SK-N-SH (cell line): ENCODE measurements around the gene CHST13. TPM values are rescaled to one million over a fixed set of nuclear protein-coding genes. Genes with fewer than 3 reads are reported as not detected.

Source experiments
- CTCF ChIA-PET: fragments of 300-600, 350-600 bp; formaldehyde crosslinking; extraction: SDS; loops from one replicate; lab custom pipeline; 2021; lab: Yijun Ruan, JAX
- POLR2A ChIA-PET: fragments of 350-600 bp; sonication (Branson Sonifier 250); formaldehyde crosslinking; extraction: SDS; loops from one replicate; lab custom pipeline; 2020; ENCODE audit warnings: antibody characterized with exemption, inconsistent platforms; lab: Yijun Ruan, JAX
- DNase-seq: peaks from one replicate; pipeline ENCODE4 v3.0.0; 2012
- H2AFZ ChIP-seq: fragments of 200-600 bp; sonication (generic); 2 replicates; pipeline ENCODE4 v1.8.1; 2016; ENCODE audit warnings: antibody characterized with exemption, mild to moderate bottlenecking, low read depth
- H3F3A ChIP-seq: fragments of 200-600 bp; sonication (generic); replicated peaks from 2 replicates; pipeline ENCODE3; 2016; ENCODE audit warnings: antibody characterized with exemption, mild to moderate bottlenecking; ENCODE audit not compliant: insufficient read depth
- H3K27ac ChIP-seq, 2 experiments: fragments of 200-500 bp in 1 of 2; fragments of 200-600 bp in 1 of 2; sonication (Bioruptor generic) in 1 of 2; sonication (generic), shearing (Covaris generic) in 1 of 2; 2 replicates each; pipeline versions ENCODE4 v1.5.1 to v1.6.1; 2014 to 2016; ENCODE audit warnings: low read depth in 2 of 2, inconsistent platforms in 1 of 2, low read length in 1 of 2, mild to moderate bottlenecking in 1 of 2, mixed read lengths in 1 of 2
- H3K27me3 ChIP-seq: fragments of 200-600 bp; sonication (generic), shearing (Covaris generic); 2 replicates; pipeline ENCODE4 v1.6.1; 2016; ENCODE audit warnings: mixed run types; ENCODE audit not compliant: insufficient read depth
- H3K36me3 ChIP-seq, 2 experiments: fragments of 200-500 bp in 1 of 2; fragments of 200-600 bp in 1 of 2; sonication (Bioruptor generic) in 1 of 2; sonication (generic) in 1 of 2; replicated peaks in 1 of 2; 2 replicates each; pipeline versions ENCODE3 to v1.5.1; 2014 to 2016; ENCODE audit warnings: low read length in 1 of 2, mild to moderate bottlenecking in 1 of 2; ENCODE audit not compliant: insufficient read depth in 2 of 2, control insufficient read depth in 1 of 2
- H3K4me1 ChIP-seq, 2 experiments: fragments of 200-500 bp in 1 of 2; fragments of 200-600 bp in 1 of 2; sonication (Bioruptor generic) in 1 of 2; sonication (generic), shearing (Covaris generic) in 1 of 2; 2 replicates each; pipeline versions ENCODE4 v1.5.1 to v1.6.1; 2014 to 2016; ENCODE audit warnings: low read depth in 1 of 2, low read length in 1 of 2, mixed run types in 1 of 2; ENCODE audit not compliant: insufficient read depth in 2 of 2, control insufficient read depth in 1 of 2
- H3K4me2 ChIP-seq: fragments of 200-600 bp; sonication (generic), shearing (Covaris generic); 2 replicates; pipeline ENCODE4 v1.6.1; 2017; ENCODE audit warnings: mixed run types
- H3K4me3 ChIP-seq, 2 experiments: fragments of 200-500 bp in 1 of 2; fragments of 200-600 bp in 1 of 2; sonication (Bioruptor generic) in 1 of 2; sonication (generic), shearing (Covaris generic) in 1 of 2; 2 replicates each; pipeline versions ENCODE4 v1.5.1 to v1.8.1; 2014 to 2016; ENCODE audit warnings: low read depth in 2 of 2, inconsistent platforms in 1 of 2, low read length in 1 of 2, mild to moderate bottlenecking in 1 of 2, mixed read lengths in 1 of 2, moderate library complexity in 1 of 2
- H3K79me2 ChIP-seq: fragments of 200-600 bp; sonication (generic); 2 replicates; pipeline ENCODE4 v1.8.1; 2017; ENCODE audit warnings: mild to moderate bottlenecking; ENCODE audit not compliant: insufficient read depth
- H3K9ac ChIP-seq: fragments of 200-600 bp; sonication (generic); 2 replicates; pipeline ENCODE4 v1.6.1; 2017; ENCODE audit warnings: mixed run types
- H3K9me2 ChIP-seq: fragments of 200-600 bp; sonication (generic); 2 replicates; pipeline ENCODE4 v1.6.1; 2017; ENCODE audit warnings: mixed run types
- H3K9me3 ChIP-seq: fragments of 200-600 bp; sonication (generic); 2 replicates; pipeline ENCODE4 v1.6.1; 2017; ENCODE audit warnings: mixed run types, mild to moderate bottlenecking, moderate library complexity
- H4K20me1 ChIP-seq: fragments of 200-600 bp; sonication (generic); 2 replicates; pipeline ENCODE4 v1.6.1; 2017; ENCODE audit warnings: mild to moderate bottlenecking, mixed run types; ENCODE audit not compliant: insufficient read depth
- CHD2 ChIP-seq: fragments of 150-350 bp; IDR thresholded peaks from 2 replicates; pipeline ENCODE4 v1.6.1; 2018; ENCODE audit warnings: low read length; ENCODE audit not compliant: partially characterized antibody
- CTCF ChIP-seq: fragments of 200-600 bp; sonication (generic); IDR thresholded peaks from 2 replicates; pipeline ENCODE4 v1.6.1; 2017; ENCODE audit warnings: antibody characterized with exemption, mild to moderate bottlenecking, moderate library complexity
- ELF1 ChIP-seq: IDR thresholded peaks from 2 replicates; pipeline ENCODE4 v1.4.0; 2012
- EP300 ChIP-seq, 2 experiments: IDR thresholded peaks; 2 replicates each; pipeline versions ENCODE4 v1.4.0 to v1.6.1; 2012; ENCODE audit warnings: borderline replicate concordance in 1 of 2, low read depth in 1 of 2, low read length in 1 of 2
- FOXM1 ChIP-seq: IDR thresholded peaks from 2 replicates; pipeline ENCODE4 v1.4.0; 2012; ENCODE audit warnings: low read depth, mild to moderate bottlenecking
- GABPA ChIP-seq: IDR thresholded peaks from 2 replicates; pipeline ENCODE4 v1.4.0; 2012; ENCODE audit warnings: low read depth, mild to moderate bottlenecking
- GATA2 ChIP-seq: sonication (generic); formaldehyde crosslinking; IDR thresholded peaks from 2 replicates; pipeline ENCODE4 v1.5.0; 2020; ENCODE audit warnings: mild to moderate bottlenecking, missing genetic modification reagents
- JUND ChIP-seq: IDR thresholded peaks from 2 replicates; pipeline ENCODE4 v1.4.0; 2012
- MAX ChIP-seq: IDR thresholded peaks from 2 replicates; pipeline ENCODE4 v1.4.0; 2012; ENCODE audit warnings: low read depth
- MXI1 ChIP-seq: IDR thresholded peaks from 2 replicates; pipeline ENCODE4 v1.6.1; 2012; ENCODE audit warnings: mild to moderate bottlenecking, low read depth, low read length, improper control_type of control experiment
- NFIC ChIP-seq: IDR thresholded peaks from 2 replicates; pipeline ENCODE4 v1.4.0; 2012; ENCODE audit warnings: borderline replicate concordance
- NRF1 ChIP-seq: IDR thresholded peaks from 2 replicates; pipeline ENCODE4 v1.6.1; 2012; ENCODE audit warnings: low read depth, mild to moderate bottlenecking, low read length
- PBX3 ChIP-seq: IDR thresholded peaks from 2 replicates; pipeline ENCODE4; 2012
- POLR2AphosphoS5 ChIP-seq: IDR thresholded peaks from 2 replicates; pipeline ENCODE4 v1.6.1; 2012; ENCODE audit warnings: low read depth, low read length
- RAD21 ChIP-seq: IDR thresholded peaks from 2 replicates; pipeline ENCODE4 v1.6.1; 2012; ENCODE audit warnings: mild to moderate bottlenecking, low read length
- RCOR1 ChIP-seq: fragments of 150-350 bp; IDR thresholded peaks from 2 replicates; pipeline ENCODE4 v1.6.1; 2017; ENCODE audit warnings: antibody characterized with exemption, low read length
- RFX5 ChIP-seq: IDR thresholded peaks from 2 replicates; pipeline ENCODE4 v1.6.1; 2012; ENCODE audit warnings: mild to moderate bottlenecking, improper control_type of control experiment, low read length
- YY1 ChIP-seq: IDR thresholded peaks from 2 replicates; pipeline ENCODE4 v1.4.0; 2012; ENCODE audit warnings: low read depth, mild to moderate bottlenecking
- WGBS: methylation state at CpG from one replicate; pipeline ENCODE4 v1.1.6; 2017; ENCODE audit warnings: low lambda C conversion rate; 5-methylcytosine and 5-hydroxymethylcytosine counted together
- polyA plus RNA-seq, 3 experiments: library from polyadenylated mRNA; depleted of rRNA; stranded (reverse); fragments of >200 nt; gene quantifications; 2 replicates each; pipeline ENCODE4 v1.2.3, GENCODE V29; 2012
- TF ChIP-seq, protein P1 (sequence below): fragments of 150-350 bp; IDR thresholded peaks from 2 replicates; pipeline ENCODE4 v1.6.1; 2016; ENCODE audit warnings: mild to moderate bottlenecking, low read depth, low read length
- TF ChIP-seq, protein P2 (sequence below): IDR thresholded peaks from 2 replicates; pipeline ENCODE4 v1.4.0; 2012; ENCODE audit warnings: low read depth, borderline replicate concordance

Gene CHST13
- polyA plus RNA-seq, 1 of the 3 experiments (the other 2 are of a cell fraction): 0.41 TPM

DNA sequence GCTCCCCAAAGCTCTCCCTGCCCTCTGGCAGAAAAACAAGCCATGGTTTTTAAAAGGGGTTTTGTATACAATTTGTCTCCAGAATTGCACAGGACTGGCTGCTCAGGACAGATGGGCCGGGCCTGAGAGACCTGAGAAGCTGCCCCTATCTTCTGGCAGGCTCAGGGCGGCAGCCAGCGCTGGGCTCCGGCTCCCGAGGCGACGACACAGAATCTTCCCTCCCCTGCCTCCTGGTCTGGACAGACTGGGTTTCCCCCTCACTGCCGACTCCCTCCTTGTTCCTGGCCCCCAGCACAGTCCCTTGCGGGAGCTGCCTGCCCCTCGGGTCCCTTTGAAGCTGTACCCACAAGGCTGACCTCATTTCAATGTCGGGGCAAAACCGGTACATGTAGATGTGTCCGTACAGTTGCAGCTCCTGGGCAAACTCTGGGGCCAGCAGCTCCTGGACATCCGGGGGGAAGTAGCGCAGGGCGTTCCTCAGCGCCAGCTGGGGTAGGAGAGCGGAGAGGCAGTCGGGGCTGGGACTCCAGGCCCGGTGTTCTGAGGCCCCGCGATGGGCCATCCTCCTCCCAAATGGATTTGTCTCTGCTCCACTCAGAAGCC is 13.5 kb upstream of the CHST13 start:
- Histone ChIP-seq H3K4me3 (no peak overlapping the region), H3F3A (no peaks in the 10 kb centered on the region), H3K9me2 (no peaks in the 10 kb centered on the region), H3K4me2 (no peak overlapping the region), H3K9me3 (no peaks in the 10 kb centered on the region), H3K4me1 (peaks cover 0 to 4% of the 10 kb centered on the region in 2 experiments; a peak in 1 of 4 replicates), H3K9ac (no peak overlapping the region), H4K20me1 (no peaks in the 10 kb centered on the region), H2AFZ (no peak overlapping the region), H3K79me2 (no peaks in the 10 kb centered on the region), H3K27ac (no peak overlapping the region), H3K27me3 (peaks cover 10% of the 10 kb centered on the region; the same call in 1 of the 2 replicates), H3K36me3 (no peaks in the 10 kb centered on the region)
- 76% methylated on average over 11 of the region's 22 CpGs for WGBS
- no peak for DNase-seq
- TF ChIP-seq ELF1: no peak
- POLR2A ChIA-PET: interaction anchor here (0.6 kb wide), 1 partner anchor 160 kb away, joined by 4 read pairs; no protein-coding TSS in a partner anchor
- CTCF ChIA-PET: interaction anchor here (0.7 to 7.0 kb wide), 3 partner anchors 8 to 55 kb away, joined by 3 to 45 read pairs (median 3); partner anchors contain the start of gene CHST13

DNA sequence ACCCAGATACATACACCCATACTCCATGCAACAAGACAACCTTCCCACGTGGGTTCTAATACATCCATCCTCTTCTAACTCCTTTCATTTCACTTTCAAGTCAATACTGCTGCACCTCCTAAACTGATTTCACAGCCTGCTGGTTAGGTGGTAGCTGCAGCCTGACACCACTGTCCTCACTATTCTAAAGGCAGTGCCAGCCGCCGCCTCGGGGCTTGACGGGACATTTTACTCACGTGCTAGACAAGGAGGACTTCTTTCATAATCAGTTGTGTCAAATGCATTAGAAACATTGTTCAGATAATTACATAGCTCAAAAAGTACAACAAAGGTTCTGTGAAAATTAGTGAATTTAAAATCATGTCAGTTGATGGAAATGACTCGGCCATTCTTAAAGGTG is 12.7 kb upstream of the CHST13 start:
- DNase-seq: no peak
- CTCF ChIA-PET: interaction anchor here (1.2 to 7.0 kb wide), 2 partner anchors 12 to 13 kb away, joined by 3 to 45 read pairs; partner anchors contain the start of gene CHST13
- no peak for TF ChIP-seq MXI1
- TF ChIP-seq GABPA: no peak
- TF ChIP-seq, protein P1, sequence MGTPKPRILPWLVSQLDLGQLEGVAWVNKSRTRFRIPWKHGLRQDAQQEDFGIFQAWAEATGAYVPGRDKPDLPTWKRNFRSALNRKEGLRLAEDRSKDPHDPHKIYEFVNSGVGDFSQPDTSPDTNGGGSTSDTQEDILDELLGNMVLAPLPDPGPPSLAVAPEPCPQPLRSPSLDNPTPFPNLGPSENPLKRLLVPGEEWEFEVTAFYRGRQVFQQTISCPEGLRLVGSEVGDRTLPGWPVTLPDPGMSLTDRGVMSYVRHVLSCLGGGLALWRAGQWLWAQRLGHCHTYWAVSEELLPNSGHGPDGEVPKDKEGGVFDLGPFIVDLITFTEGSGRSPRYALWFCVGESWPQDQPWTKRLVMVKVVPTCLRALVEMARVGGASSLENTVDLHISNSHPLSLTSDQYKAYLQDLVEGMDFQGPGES: no peak
- no peak for TF ChIP-seq RAD21
- TF ChIP-seq, protein P2, sequence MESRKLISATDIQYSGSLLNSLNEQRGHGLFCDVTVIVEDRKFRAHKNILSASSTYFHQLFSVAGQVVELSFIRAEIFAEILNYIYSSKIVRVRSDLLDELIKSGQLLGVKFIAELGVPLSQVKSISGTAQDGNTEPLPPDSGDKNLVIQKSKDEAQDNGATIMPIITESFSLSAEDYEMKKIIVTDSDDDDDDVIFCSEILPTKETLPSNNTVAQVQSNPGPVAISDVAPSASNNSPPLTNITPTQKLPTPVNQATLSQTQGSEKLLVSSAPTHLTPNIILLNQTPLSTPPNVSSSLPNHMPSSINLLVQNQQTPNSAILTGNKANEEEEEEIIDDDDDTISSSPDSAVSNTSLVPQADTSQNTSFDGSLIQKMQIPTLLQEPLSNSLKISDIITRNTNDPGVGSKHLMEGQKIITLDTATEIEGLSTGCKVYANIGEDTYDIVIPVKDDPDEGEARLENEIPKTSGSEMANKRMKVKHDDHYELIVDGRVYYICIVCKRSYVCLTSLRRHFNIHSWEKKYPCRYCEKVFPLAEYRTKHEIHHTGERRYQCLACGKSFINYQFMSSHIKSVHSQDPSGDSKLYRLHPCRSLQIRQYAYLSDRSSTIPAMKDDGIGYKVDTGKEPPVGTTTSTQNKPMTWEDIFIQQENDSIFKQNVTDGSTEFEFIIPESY: no peak
- TF ChIP-seq JUND: no peak
- TF ChIP-seq NRF1: no peak
- no peak for TF ChIP-seq NFIC
- no peak for TF ChIP-seq MAX
- TF ChIP-seq PBX3: no peak
- TF ChIP-seq EP300 (IDR thresholded peaks at IDR 0.05; ENCODE audit: borderline replicate concordance in 1 of 2, low read depth in 1 of 2, low read length in 1 of 2): no peak
- no peak for TF ChIP-seq FOXM1
- no peak for TF ChIP-seq YY1
- TF ChIP-seq CTCF: no peak
- no peak for TF ChIP-seq CHD2
- no peak for TF ChIP-seq RCOR1
- no peak for TF ChIP-seq POLR2AphosphoS5
- TF ChIP-seq RFX5: no peak
- TF ChIP-seq GATA2 (CRISPR knock-in tag): no peak

More for the DNA sequence above, 12.7 kb upstream of the CHST13 start:
- Histone ChIP-seq H3K27me3 (peaks cover 9% of the 10 kb centered on the region; the same call in 1 of the 2 replicates), H3K9me2 (no peaks in the 10 kb centered on the region), H3K9ac (no peak overlapping the region), H3K4me2 (no peak overlapping the region), H3K4me3 (no peak overlapping the region), H2AFZ (no peak overlapping the region), H4K20me1 (no peaks in the 10 kb centered on the region), H3F3A (no peaks in the 10 kb centered on the region), H3K79me2 (no peaks in the 10 kb centered on the region), H3K36me3 (no peaks in the 10 kb centered on the region), H3K4me1 (peaks cover 0 to 4% of the 10 kb centered on the region in 2 experiments; a peak in 1 of 4 replicates), H3K27ac (no peak overlapping the region), H3K9me3 (no peaks in the 10 kb centered on the region)
- POLR2A ChIA-PET: no interaction called here
- WGBS: 64% methylated on average over 7 of the region's 7 CpGs
